Prostate gland (tissue), 2 donors: ENCODE measurements around the gene CUTA. TPM values are rescaled to one million over a fixed set of nuclear protein-coding genes. Genes with fewer than 3 reads are reported as not detected.
"Not testable (repeated sequence)": the region's sequence is repeated elsewhere in the genome, so short reads cannot be mapped to it uniquely, and the experiment has no call there.

Source experiments
- DNase-seq: peaks from one replicate; pipeline ENCODE4 v3.0.0-alpha.2; 2019; ENCODE audit warnings: low spot score
- H3K27ac ChIP-seq, 2 donors: fragments of 200-600 bp; sonication (generic); 2 replicates each; pipeline ENCODE4 v1.5.1; 2017 to 2019
- H3K27me3 ChIP-seq: fragments of 200-600 bp; sonication (generic); replicated peaks from 2 replicates; pipeline ENCODE4 v1.5.1; 2019; ENCODE audit not compliant: insufficient read depth
- H3K36me3 ChIP-seq, 2 donors: fragments of 200-600 bp; sonication (generic); 1 replicate in 1 of 2; 2 replicates in 1 of 2; pipeline versions ENCODE4 v1.5.1 to v1.8.1; 2017 to 2019
- H3K4me1 ChIP-seq: fragments of 200-600 bp; sonication (generic); replicated peaks from 2 replicates; pipeline ENCODE4 v1.5.1; 2019
- H3K4me3 ChIP-seq, 2 donors: fragments of 200-600 bp; sonication (generic); 2 replicates each; pipeline ENCODE4 v1.5.1; 2017 to 2019
- H3K9me3 ChIP-seq: fragments of 200-600 bp; sonication (generic); 2 replicates; pipeline ENCODE4 v1.5.1; 2017
- CTCF ChIP-seq, 4 experiments: fragments of 200-600 bp in 2 of 4; fragments of 450-650 bp in 2 of 4; sonication (generic) in 2 of 4; IDR thresholded peaks; 1 replicate in 3 of 4; 2 replicates in 1 of 4; pipeline ENCODE4 v1.5.1; 2016 to 2019; ENCODE audit warnings: antibody characterized with exemption in 4 of 4, mild to moderate bottlenecking in 2 of 4, moderate library complexity in 2 of 4
- POLR2A ChIP-seq: fragments of 450-650 bp; IDR thresholded peaks from one replicate; pipeline ENCODE4 v1.6.1; 2016; ENCODE audit warnings: antibody characterized with exemption, mild to moderate bottlenecking
- POLR2AphosphoS5 ChIP-seq: sonication (generic); formaldehyde crosslinking; IDR thresholded peaks from one replicate; pipeline ENCODE4 v1.6.1; 2017; ENCODE audit warnings: antibody characterized with exemption
- WGBS: methylation state at CpG from one replicate; pipeline ENCODE4 v1.1.5; 2018; 5-methylcytosine and 5-hydroxymethylcytosine counted together
- intact Hi-C: fragments of 100-400 bp; cut with DNase I; formaldehyde crosslinking; loops from one replicate; pipeline ENCODE4 v1.14.2; 2022
- total RNA-seq, 2 donors: library from RNA; depleted of rRNA; stranded (reverse); fragments of >200 nt; gene quantifications; one replicate each; pipeline ENCODE4 v1.1.0, GENCODE V29; 2016

Gene CUTA
- total RNA-seq, 2 donors from 2014 or later: 189 to 260 TPM

DNA sequence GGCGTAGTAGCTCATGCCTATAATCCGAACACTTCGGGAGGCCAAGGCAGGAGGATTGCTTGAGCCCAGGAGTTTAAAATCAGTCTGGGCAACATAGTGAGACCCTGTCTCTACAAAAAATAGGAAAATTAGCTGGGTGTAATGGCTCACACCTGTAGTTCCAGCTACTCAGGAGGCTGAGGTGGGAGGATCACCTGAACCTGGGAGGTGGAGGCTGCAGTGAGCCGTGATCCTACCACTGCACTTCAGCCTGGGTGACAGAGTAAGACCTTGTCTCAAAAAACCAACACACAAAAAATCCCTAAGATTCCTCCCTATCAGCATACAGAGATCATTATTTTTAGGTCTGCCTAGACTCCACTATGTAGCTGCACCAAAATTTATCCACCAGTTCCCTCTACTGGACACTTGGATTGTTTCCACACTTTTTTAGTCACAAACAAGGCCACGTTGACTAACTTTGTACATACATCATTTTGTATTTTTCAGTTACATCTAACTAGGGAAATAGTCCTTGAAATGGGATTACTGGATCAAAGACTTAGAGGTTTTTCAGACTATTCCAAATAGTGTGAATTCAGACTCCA lies 10.7 kb downstream of the CUTA start:
- no peak for TF ChIP-seq POLR2A
- peak in 1 of 4 experiments; percentile 29 for TF ChIP-seq CTCF (IDR thresholded peaks at IDR 0.05)
- intact Hi-C loops: no loop called here
- H3K4me3 ChIP-seq: no peak overlapping the region
- no peaks in the 10 kb centered on the region for H3K27me3 ChIP-seq
- 80% methylated on average over 5 of the region's 5 CpGs for WGBS
- no peak for DNase-seq
- no peaks in the 10 kb centered on the region for H3K36me3 ChIP-seq
- no peak overlapping the region for H3K27ac ChIP-seq
- no peaks in the 10 kb centered on the region for H3K9me3 ChIP-seq
- H3K4me1 ChIP-seq: peaks cover 4% of the 10 kb centered on the region

DNA sequence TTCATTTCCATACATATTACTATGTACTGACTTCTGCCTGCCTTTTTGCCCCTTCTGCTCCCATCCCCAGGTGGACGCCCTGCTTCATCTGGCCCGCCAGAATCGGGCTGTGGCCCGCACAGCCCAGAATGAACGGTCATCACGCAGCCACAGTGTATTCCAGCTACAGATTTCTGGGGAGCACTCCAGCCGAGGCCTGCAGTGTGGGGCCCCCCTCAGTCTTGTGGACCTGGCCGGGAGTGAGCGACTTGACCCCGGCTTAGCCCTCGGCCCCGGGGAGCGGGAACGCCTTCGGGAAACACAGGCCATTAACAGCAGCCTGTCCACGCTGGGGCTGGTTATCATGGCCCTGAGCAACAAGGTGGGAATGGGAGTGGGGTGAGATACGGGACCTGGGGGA lies 11.8 kb downstream of the CUTA start:
- H3K36me3 ChIP-seq: no peaks in the 10 kb centered on the region
- H3K27me3 ChIP-seq: no peaks in the 10 kb centered on the region
- no peak overlapping the region for H3K4me3 ChIP-seq
- no peak for TF ChIP-seq POLR2AphosphoS5
- TF ChIP-seq POLR2A: no peak
- TF ChIP-seq CTCF (IDR thresholded peaks at IDR 0.05): no peak
- 96% methylated on average over 17 of the region's 17 CpGs for whole genome bisulfite sequencing
- no peak for DNase-seq
- no peaks in the 10 kb centered on the region for H3K4me1 ChIP-seq
- H3K27ac ChIP-seq: no peak overlapping the region
- no peaks in the 10 kb centered on the region for H3K9me3 ChIP-seq
- intact Hi-C loops: no loop called here

- Histone ChIP-seq H3K4me1 (no peaks in the 10 kb centered on the region), H3K27ac (no peak overlapping the region), H3K9me3 (no peaks in the 10 kb centered on the region), H3K4me3 (no peak overlapping the region), H3K36me3 (no peaks in the 10 kb centered on the region), H3K27me3 (no peaks in the 10 kb centered on the region)
- DNase-seq: no peak
- TF ChIP-seq POLR2A (no peak), CTCF (IDR thresholded peaks at IDR 0.05) (no peak), POLR2AphosphoS5 (no peak)
- 92% methylated on average over 15 of the region's 15 CpGs for WGBS
- intact Hi-C loops: no loop called here
These were observed 12.4 kb downstream of the CUTA start for GRCh38 chr6:33405386-33405940.

- H3K4me3 ChIP-seq: no peak overlapping the region
- no peak for DNase-seq
These were observed 13.0 kb downstream of the CUTA start for GRCh38 chr6:33404884-33405283.

GRCh38 chr6:33399881-33400280 lies 18.0 kb downstream of the CUTA start:
- DNase-seq, H3K4me1 ChIP-seq, H3K27ac ChIP-seq, intact Hi-C loops, H3K4me3 ChIP-seq, H3K27me3 ChIP-seq, H3K9me3 ChIP-seq, H3K36me3 ChIP-seq: not testable (repeated sequence)
- 95% methylated on average over 6 of the region's 6 CpGs for WGBS

More at GRCh38 chr6:33404884-33405283, 13.0 kb downstream of the CUTA start:
- 93% methylated on average over 17 of the region's 17 CpGs for WGBS
- Histone ChIP-seq H3K27ac (no peak overlapping the region), H3K4me1 (no peaks in the 10 kb centered on the region), H3K36me3 (no peaks in the 10 kb centered on the region), H3K27me3 (no peaks in the 10 kb centered on the region), H3K9me3 (no peaks in the 10 kb centered on the region)
- TF ChIP-seq POLR2AphosphoS5 (no peak), CTCF (IDR thresholded peaks at IDR 0.05) (no peak), POLR2A (no peak)
- intact Hi-C loops: no loop called here

- H3K27me3 ChIP-seq, intact Hi-C loops, H3K27ac ChIP-seq, H3K9me3 ChIP-seq, DNase-seq, H3K36me3 ChIP-seq, H3K4me3 ChIP-seq, H3K4me1 ChIP-seq: not testable (repeated sequence)
- 93% methylated on average over 3 of the region's 3 CpGs for WGBS
These were observed 19.3 kb downstream of the CUTA start for GRCh38 chr6:33398601-33399000.
